Breast epithelium (tissue), 3 donors: ENCODE data around the gene ASAP3.

Experiments
- CTCF ChIP-seq, 3 donors: fragments of 450-650 bp; IDR thresholded peaks; one replicate each; pipeline ENCODE4 v1.5.1; 2016 to 2017; ENCODE audit warnings: antibody characterized with exemption in 3 of 3, mild to moderate bottlenecking in 3 of 3, moderate library complexity in 3 of 3
- POLR2AphosphoS5 ChIP-seq, 3 donors: sonication (generic); formaldehyde crosslinking; IDR thresholded peaks; one replicate each; pipeline ENCODE4 v1.6.1; 2017; ENCODE audit warnings: antibody characterized with exemption in 3 of 3

GRCh38 chr1:23496490-23497181 lies 12.7 kb upstream of the ASAP3 start:
- TF ChIP-seq CTCF (IDR thresholded peaks at IDR 0.05) = no peak
- TF ChIP-seq POLR2AphosphoS5 (IDR thresholded peaks at IDR 0.05) = no peak
